IPS-15b (cell line): Measurements from ENCODE around the gene SETD9.

Experiments used
- H3K27me3 ChIP-seq: one replicate; pipeline ENCODE4 v1.6.1; 2013; ENCODE audit warnings: low read length; ENCODE audit not compliant: control insufficient read depth, insufficient read depth
- H3K36me3 ChIP-seq: one replicate; pipeline ENCODE4 v1.6.1; 2013; ENCODE audit warnings: low read length; ENCODE audit not compliant: control insufficient read depth, insufficient read depth
- H3K4me1 ChIP-seq: one replicate; pipeline ENCODE4 v1.6.1; 2013; ENCODE audit warnings: mild to moderate bottlenecking, low read length; ENCODE audit not compliant: control insufficient read depth, insufficient read depth
- H3K4me3 ChIP-seq: one replicate; pipeline ENCODE4 v1.5.1; 2013; ENCODE audit warnings: low read depth, low read length
- H3K9ac ChIP-seq: one replicate; pipeline ENCODE4 v1.6.1; 2013; ENCODE audit warnings: low read depth, mild to moderate bottlenecking, low read length
- H3K9me3 ChIP-seq: one replicate; pipeline ENCODE4 v1.6.1; 2013; ENCODE audit warnings: mild to moderate bottlenecking, low read length; ENCODE audit not compliant: control insufficient read depth, insufficient read depth

The SETD9 gene

DNA sequence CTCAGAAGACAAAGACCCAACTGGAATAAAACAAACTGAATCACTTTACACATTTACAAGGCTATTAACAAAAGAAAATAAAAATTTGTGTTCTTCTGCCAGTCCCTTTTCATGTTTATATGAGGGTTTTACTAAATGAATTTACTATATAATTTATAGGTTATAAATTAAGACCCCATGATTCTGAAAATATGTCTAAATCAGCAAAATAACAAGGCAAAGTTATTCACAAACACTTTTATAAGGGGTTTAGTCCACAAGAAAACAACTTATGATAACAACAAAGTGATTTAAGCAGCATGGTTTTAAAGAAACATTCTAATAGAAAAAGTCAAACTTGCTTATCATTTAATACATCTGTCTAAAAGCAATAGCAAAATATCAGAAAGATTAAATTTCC lies 37.7 kb downstream of the SETD9 start:
- H3K9me3 ChIP-seq, result no peaks in the 10 kb centered on the region
- no peaks in the 10 kb centered on the region for H3K27me3 ChIP-seq
- H3K36me3 ChIP-seq, result peaks cover 11% of the 10 kb centered on the region
- H3K4me3 ChIP-seq, result no peak overlapping the region
- H3K4me1 ChIP-seq, result no peaks in the 10 kb centered on the region
- H3K9ac ChIP-seq, result no peak overlapping the region

- Histone ChIP-seq H3K9me3 (no peaks in the 10 kb centered on the region), H3K4me1 (no peaks in the 10 kb centered on the region), H3K27me3 (peaks cover 16% of the 10 kb centered on the region), H3K9ac (peak overlapping the region; percentile 75), H3K36me3 (peaks cover 2% of the 10 kb centered on the region), H3K4me3 (peak overlapping the region; percentile 93)
These were observed 41.3 kb downstream of the SETD9 start for GRCh38 chr5:56950626-56951125.

DNA sequence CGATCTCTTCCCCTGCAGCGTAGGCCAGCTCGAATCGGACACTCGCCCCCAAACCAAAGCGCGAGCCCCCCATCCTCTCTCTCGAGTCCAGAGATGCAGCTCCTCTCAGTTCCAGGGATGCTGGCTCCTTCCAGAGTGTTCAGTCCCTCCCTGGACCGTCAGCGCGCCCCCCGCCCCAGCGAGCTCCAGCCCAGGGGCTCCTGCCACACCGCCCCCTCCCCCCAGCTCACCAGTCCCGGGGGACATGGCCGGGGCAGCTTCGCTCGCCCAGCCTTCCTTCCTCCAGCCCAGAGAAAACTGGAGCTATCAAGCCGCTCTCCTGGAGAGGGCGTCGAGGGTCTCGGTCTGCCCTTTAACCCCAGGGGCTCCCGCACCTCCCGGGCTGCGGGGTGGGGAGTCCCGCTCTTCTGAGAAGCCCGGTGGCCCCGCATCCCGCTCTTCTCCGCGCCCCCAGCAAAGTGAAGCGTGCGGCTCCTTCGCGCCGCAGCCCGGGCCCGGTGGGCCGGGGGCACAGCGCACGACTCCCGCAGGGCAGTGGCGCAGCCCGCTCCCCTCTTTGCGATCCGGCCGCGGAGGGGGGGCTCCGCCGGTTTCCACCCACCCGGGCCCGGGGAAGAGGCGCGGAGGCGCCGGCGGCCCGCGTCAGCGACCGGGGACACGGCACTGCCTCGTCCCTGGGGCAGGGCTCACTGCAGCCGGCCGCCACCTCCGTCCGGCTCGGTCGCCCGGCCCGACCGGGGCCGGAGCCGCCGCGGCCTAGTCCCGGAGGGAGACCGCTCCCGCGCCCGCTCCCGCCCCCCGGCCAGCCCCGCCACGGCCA lies 41.9 kb downstream of the SETD9 start:
- Histone ChIP-seq H3K4me3 (peak overlapping the region; percentile 93), H3K4me1 (no peaks in the 10 kb centered on the region), H3K36me3 (peaks cover 2% of the 10 kb centered on the region), H3K27me3 (peaks cover 16% of the 10 kb centered on the region), H3K9ac (peak overlapping the region; percentile 75), H3K9me3 (no peaks in the 10 kb centered on the region)

DNA sequence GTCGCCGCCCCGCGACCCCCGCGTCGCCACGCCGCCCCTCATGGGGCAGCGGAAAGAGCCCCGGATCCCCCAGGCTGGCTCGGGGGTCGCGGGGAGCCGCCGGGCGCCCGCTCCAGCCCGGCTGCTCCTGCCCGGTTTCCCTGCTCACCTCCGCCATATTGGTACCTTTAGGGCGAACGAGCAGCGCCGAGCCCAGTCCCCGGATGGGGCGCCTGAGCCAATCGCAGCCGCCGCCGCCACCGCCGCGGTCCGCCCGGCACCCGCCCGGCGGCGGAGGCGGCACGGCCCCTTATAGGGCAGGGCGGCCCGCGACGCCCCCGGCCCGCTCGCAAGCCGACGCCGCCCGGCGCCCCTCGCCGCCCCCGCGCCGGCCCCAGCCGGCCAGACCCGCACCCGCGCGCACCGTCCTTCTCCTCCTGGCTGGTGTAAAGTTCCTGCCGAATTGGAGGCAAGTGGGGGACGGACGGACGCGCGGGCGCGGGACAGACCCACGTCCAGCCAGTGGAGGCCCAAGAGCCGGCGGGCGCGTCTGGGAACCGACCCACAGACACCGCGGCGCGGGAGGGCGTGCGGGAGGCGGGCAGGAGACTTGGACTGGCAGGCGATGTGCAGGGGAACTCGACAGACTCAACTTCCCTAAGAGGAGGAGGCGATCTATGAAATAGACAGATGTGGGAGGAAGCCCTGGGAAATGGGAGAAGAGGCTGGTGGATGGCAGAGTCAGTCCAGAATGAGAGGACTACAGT lies 42.7 kb downstream of the SETD9 start, which contains the start of gene MIER3:
Gene MIER3 (minus strand): TSS at position 178 of the 746 bp plus-strand sequence. CDS start 21 bp downstream, at position 157.
- H3K9ac ChIP-seq, result peak within 1 kb of the TSS; percentile 75
- no peaks in the 10 kb centered on the region for H3K36me3 ChIP-seq
- peak within 1 kb of the TSS; percentile 93 for H3K4me3 ChIP-seq
- H3K27me3 ChIP-seq, result peaks cover 16% of the 10 kb centered on the region
- no peaks in the 10 kb centered on the region for H3K4me1 ChIP-seq
- H3K9me3 ChIP-seq, result no peaks in the 10 kb centered on the region

DNA sequence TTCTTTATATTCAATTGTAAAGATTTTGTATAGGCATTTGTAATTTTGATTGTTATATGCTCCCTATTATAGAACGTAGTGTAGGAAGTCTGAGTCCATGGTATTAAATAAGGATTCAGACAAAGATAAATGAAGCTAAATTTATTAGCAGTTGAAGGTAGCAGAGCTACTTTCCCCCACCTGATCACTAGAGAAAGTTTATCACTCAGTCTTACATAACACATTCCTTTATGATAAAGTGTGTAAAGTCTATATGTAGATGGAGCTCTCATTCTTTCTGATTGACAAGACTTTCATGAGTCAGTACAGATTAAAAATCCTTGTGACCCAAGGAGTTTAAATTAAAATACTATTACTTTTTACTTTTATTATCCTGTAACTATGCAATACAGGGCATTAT lies 44.9 kb downstream of the SETD9 start:
- Histone ChIP-seq H3K36me3 (no peaks in the 10 kb centered on the region), H3K27me3 (peaks cover 16% of the 10 kb centered on the region), H3K9ac (no peak overlapping the region), H3K4me3 (no peak overlapping the region), H3K4me1 (no peaks in the 10 kb centered on the region), H3K9me3 (no peaks in the 10 kb centered on the region)

GRCh38 chr5:56958595-56958994 lies 49.2 kb downstream of the SETD9 start:
- H3K36me3 ChIP-seq, result no peaks in the 10 kb centered on the region
- H3K4me3 ChIP-seq, result no peak overlapping the region
- H3K4me1 ChIP-seq, result no peaks in the 10 kb centered on the region
- H3K27me3 ChIP-seq, result peaks cover 4% of the 10 kb centered on the region
- no peaks in the 10 kb centered on the region for H3K9me3 ChIP-seq
- no peak overlapping the region for H3K9ac ChIP-seq

GRCh38 chr5:56959326-56959725 lies 49.9 kb downstream of the SETD9 start:
- Histone ChIP-seq H3K4me3 (no peak overlapping the region), H3K27me3 (no peaks in the 10 kb centered on the region), H3K36me3 (no peaks in the 10 kb centered on the region), H3K9ac (no peak overlapping the region), H3K9me3 (no peaks in the 10 kb centered on the region), H3K4me1 (no peaks in the 10 kb centered on the region)

DNA sequence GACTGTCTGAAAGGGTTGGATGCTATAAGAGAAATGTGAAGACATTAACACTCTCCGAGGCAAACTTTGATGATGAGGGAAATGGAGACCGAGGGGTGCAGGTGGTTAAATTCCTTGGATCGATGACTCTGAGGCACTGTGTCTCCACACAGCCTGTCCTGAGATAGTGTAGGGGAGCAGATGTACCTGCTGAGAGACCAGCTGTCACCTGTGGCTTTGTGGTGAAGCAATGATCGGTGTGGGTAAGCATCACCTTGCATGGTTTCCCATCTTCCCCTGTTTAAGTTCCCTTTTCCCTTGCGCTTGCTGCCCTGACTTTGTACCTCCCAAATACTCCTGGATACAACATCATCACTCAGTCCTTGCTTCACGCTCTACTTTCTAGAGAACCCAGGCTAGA lies 52.4 kb downstream of the SETD9 start:
- no peak overlapping the region for H3K4me3 ChIP-seq
- H3K4me1 ChIP-seq, result no peaks in the 10 kb centered on the region
- H3K9ac ChIP-seq, result no peak overlapping the region
- no peaks in the 10 kb centered on the region for H3K9me3 ChIP-seq
- no peaks in the 10 kb centered on the region for H3K36me3 ChIP-seq
- H3K27me3 ChIP-seq, result no peaks in the 10 kb centered on the region

GRCh38 chr5:56962286-56962685 lies 52.9 kb downstream of the SETD9 start:
- Histone ChIP-seq H3K4me3 (no peak overlapping the region), H3K4me1 (no peaks in the 10 kb centered on the region), H3K9me3 (no peaks in the 10 kb centered on the region), H3K9ac (no peak overlapping the region), H3K36me3 (no peaks in the 10 kb centered on the region), H3K27me3 (no peaks in the 10 kb centered on the region)

GRCh38 chr5:56963246-56963645 lies 53.9 kb downstream of the SETD9 start:
- Histone ChIP-seq H3K9me3 (no peaks in the 10 kb centered on the region), H3K36me3 (no peaks in the 10 kb centered on the region), H3K9ac (no peak overlapping the region), H3K4me3 (no peak overlapping the region), H3K4me1 (no peaks in the 10 kb centered on the region), H3K27me3 (no peaks in the 10 kb centered on the region)

DNA sequence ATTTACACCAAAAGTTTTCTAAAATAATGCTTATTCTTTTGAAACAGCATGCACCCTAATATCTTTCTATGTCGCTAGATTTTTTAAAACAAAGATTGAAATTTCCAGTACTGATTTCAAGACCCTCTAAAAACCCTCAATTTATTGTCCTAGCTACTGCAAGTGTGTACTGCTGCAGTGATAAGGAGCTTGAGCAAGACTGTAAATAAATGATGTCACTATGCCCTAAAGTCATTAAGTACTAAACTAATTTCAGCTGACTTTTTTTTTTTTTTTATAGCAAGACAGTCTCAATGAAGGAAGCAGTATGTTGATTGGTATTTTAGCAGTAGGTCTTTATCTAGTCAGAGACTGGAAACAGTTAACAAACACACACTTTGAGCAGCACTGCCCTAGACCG lies 54.8 kb downstream of the SETD9 start:
- no peaks in the 10 kb centered on the region for H3K9me3 ChIP-seq
- no peaks in the 10 kb centered on the region for H3K4me1 ChIP-seq
- no peak overlapping the region for H3K9ac ChIP-seq
- no peak overlapping the region for H3K4me3 ChIP-seq
- no peaks in the 10 kb centered on the region for H3K36me3 ChIP-seq
- no peaks in the 10 kb centered on the region for H3K27me3 ChIP-seq
